ENCODE results near the gene MRPL51.

- TF ChIP-seq KDM1A (IDR thresholded peaks at IDR 0.05; ENCODE audit: borderline replicate concordance, low read length) (no peak), CTCF (IDR thresholded peaks at IDR 0.05; ENCODE audit: control extremely low read depth in 1 of 3, insufficient read depth in 1 of 3, low read depth in 1 of 3, low read length in 3 of 3) (no peak), USF2 (IDR thresholded peaks at IDR 0.05; ENCODE audit: low read length) (no peak)
Measured at GRCh38 chr12:6450091-6450868, 42.8 kb downstream of the MRPL51 start.

Data from H1 (cell line).